Choroid plexus epithelial cell (primary cell): ENCODE measurements around the gene CHD6.
A peak's percentile ranks its signal among the peaks of the same experiment; 100 is the strongest.

Source experiments
- DNase-seq: peaks from one replicate; pipeline ENCODE4 v3.0.0-alpha.2; 2010; ENCODE audit warnings: low read depth
- H3K4me3 ChIP-seq: 2 replicates; pipeline ENCODE4 v1.5.1; 2011; ENCODE audit warnings: low read depth, mild to moderate bottlenecking, control low read depth, low read length, moderate library complexity
- CTCF ChIP-seq: conservative IDR thresholded peaks from 2 replicates; pipeline ENCODE4 v1.5.1; 2011; ENCODE audit warnings: low read depth, mild to moderate bottlenecking, control low read depth, inconsistent platforms, low read length, moderate library complexity

CHD6 gene

GRCh38 chr20:41592516-41593216 lies 25.5 kb downstream of the CHD6 start:
- TF ChIP-seq CTCF: no peak
- no peak for DNase-seq
- H3K4me3 ChIP-seq: no peak overlapping the region

- no peak overlapping the region for H3K4me3 ChIP-seq
- TF ChIP-seq CTCF: no peak
- peak; percentile 56 for DNase-seq
Observed at GRCh38 chr20:41587956-41588355, 30.2 kb downstream of the CHD6 start.

- DNase-seq: no peak
- no peak overlapping the region for H3K4me3 ChIP-seq
- TF ChIP-seq CTCF: no peak
Observed at GRCh38 chr20:41587523-41587922, 30.7 kb downstream of the CHD6 start.

- no peak for TF ChIP-seq CTCF
- H3K4me3 ChIP-seq: no peak overlapping the region
- no peak for DNase-seq
Observed at GRCh38 chr20:41586772-41587171, 31.4 kb downstream of the CHD6 start.

- no peak for TF ChIP-seq CTCF
- no peak for DNase-seq
- no peak overlapping the region for H3K4me3 ChIP-seq
Observed at GRCh38 chr20:41580350-41580749, 37.8 kb downstream of the CHD6 start.

- no peak for TF ChIP-seq CTCF
- H3K4me3 ChIP-seq: no peak overlapping the region
- DNase-seq: no peak
Observed at GRCh38 chr20:41577129-41578009, 40.8 kb downstream of the CHD6 start.

GRCh38 chr20:41575412-41575811 lies 42.8 kb downstream of the CHD6 start:
- no peak overlapping the region for H3K4me3 ChIP-seq
- no peak for TF ChIP-seq CTCF

More at GRCh38 chr20:41575412-41575811, 42.8 kb downstream of the CHD6 start:
- no peak for DNase-seq
